Activated T-helper 1 cell treated with anti-CD3 and anti-CD28 coated beads, Interleukin-2, amount 50 U/mL, for 16 hours (primary cell): ENCODE results near the gene SAP25.
"Not testable (repeated sequence)": the region's sequence is repeated elsewhere in the genome, so short reads cannot be mapped to it uniquely, and the experiment has no call there.

Experiments used
- DNase-seq, 2 donors: peaks; one replicate each; pipeline ENCODE4 v3.0.0-alpha.2; 2020; ENCODE audit warnings: low read depth in 1 of 2, low spot score in 1 of 2

Gene SAP25

DNA sequence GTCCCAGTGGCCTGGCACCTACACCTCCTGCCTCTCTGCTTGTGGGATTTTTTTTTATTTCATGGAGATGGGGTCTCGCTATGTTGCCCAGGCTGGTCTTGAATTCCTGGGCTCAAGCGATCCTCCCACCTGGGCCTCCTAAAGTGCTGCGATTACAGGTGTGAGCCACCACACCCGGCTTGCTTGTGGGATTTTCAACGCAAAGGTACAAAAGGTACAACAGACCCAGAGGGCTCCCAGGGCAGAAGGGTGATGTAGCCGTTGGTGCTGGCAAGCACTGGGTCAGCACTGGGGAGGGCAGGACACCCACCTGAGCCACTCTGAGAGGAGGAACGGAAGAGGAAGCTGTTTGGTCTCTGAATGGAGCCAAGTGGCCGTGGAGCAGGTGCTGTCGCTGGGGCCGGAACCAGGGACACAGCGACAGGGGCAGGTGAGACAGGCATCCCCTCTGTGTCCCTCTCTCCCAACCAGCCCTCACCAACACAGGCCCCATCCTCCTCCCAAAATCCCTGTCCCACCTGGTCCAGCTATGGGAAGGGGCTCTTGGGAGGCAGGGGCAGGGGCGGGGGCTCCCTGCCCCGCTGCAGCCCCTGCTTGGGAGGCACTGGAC is 2.8 kb upstream of the SAP25 start:
- DNase-seq, result no peak

DNA sequence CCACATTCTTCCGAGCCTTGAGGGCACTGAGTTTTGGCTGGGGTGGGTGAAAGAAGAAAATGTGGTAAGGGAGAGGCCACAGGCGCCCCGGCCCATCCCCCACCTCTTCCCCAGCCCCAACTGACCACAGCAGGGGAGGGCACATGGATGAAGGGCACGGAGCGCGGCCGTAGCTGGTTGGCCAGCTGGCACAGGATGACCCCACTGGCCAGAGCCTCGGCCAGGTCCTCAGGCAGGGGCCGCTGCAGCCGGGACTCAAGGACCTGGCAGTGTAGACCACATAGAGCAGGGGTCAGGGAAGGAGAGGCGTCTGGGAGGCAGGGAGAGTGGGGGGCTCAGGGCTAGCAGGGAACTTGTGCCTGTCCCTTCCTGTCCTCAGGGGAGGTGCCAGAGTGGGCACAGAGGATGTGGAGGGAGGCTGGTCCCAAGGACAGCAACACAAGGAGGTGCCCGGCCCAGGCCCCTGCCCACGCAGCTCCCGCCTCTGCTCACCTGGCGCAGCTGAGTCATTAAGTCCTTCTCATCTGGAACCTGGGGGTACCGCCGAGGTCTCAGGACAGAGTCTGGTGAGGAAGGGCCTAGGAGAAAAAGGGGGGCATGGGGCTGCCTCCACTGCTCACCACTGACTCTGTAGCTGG is 2.2 kb upstream of the SAP25 start:
- DNase-seq, result no peak

DNA sequence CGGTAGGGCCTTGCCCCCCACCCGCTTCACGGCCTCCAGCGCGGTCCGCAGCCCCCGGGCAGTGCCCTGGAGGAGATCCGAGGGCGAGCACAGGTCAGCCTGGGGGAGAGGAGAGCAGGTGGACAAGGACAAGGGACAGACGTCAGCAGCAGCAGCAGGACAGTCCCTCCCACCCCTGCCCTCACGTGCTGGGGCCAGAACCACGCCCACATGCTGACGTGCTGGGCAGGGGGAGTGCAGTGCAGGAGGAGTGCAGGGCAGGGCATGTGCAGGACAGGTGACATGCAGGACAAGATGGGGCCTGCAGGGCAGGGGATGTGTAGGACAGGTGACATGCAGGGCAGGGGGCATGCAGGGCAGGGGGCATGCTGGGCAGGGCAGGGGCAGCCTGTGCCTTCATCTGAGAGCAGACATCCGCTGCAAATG is 1.5 kb upstream of the SAP25 start:
- DNase-seq, result no peak

DNA sequence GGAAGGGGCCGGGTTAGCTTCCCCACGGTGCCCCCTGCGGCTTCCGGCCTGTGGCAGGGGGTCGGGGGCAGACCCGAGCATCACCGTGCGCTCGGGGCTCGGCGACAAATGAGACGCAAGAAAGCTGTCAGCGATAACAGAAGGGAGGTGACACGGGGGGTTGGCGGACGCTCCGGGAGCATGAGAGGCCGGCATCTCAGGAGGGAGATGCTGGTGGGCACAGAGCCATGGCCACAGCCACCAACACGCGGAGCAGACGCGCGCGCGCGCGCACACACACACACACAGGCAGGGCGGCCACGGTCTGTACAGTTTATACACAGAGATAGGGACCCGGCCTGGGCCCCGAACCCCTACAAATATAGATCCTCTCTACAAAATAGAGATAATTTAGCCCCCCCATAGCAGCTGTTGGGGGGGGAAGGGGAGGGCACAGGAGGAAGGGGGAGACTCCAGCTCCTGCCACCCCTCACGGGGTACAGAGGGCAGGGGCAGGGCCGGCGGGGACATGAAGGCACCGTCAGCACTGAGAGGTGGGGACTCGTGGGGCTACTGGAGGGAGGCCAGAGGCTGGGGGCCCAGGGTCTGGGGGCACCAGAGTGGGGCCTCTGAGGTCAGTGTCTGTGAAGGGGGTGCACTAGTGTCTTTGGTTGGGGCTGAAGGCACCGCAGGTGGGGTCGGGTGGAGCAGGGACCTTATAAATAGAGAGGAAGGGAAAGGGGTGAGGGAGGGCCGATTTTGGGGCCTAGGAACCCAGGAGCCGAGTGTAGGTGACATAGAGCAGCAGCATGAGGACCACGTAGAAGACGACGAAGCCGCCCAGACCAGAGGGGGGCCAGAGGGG is 884 bp upstream of the SAP25 start:
- no peak for DNase-seq

DNA sequence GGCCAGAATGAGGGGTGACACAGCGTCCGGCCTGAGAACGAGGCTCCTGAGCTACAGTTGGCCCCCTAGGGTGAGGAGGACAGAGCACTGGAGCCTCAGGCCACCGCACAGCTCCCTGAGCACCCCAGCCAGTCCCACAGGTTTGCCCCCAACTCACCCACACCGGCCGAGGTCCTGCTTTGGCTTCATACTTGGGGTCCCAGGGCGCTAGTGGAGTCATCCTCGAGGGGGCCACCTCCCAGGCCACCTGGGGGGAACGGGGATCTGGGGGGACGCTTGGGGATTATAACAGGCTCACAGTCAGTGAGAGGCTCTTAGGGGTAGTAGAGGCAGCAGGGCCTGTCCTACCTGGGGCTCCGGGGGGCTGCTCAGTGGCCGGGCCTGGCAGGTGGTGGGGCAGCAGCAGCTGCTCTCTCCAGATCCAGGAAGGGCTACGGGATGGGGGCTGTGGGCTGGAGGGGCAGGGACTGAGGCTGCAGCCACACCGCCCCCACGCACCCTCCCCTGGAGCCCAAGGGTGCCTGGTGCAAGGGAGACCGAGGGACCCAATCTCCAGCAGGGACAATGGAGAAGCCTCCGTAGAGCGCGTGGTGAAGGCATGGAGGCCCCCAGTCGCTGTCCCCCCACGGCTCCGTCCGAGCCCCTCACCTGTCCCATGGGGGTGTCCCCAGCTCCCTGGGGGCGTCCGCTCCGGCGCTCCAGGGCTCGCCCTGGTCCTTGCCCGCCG is 588 bp downstream of the SAP25 start:
- no peak for DNase-seq

- no peak for DNase-seq
These were observed 1.3 kb downstream of the SAP25 start for GRCh38 chr7:100572281-100572948.

GRCh38 chr7:100571829-100572116 is 1.9 kb downstream of the SAP25 start:
- no peak for DNase-seq

GRCh38 chr7:100570954-100571828 is 2.5 kb downstream of the SAP25 start:
- no peak for DNase-seq

GRCh38 chr7:100568896-100569844 is 4.5 kb downstream of the SAP25 start:
- peak in 1 of 2 donors; percentile 32 for DNase-seq

- DNase-seq, result no peak
These were observed 5.4 kb downstream of the SAP25 start for GRCh38 chr7:100568176-100568895.

DNA sequence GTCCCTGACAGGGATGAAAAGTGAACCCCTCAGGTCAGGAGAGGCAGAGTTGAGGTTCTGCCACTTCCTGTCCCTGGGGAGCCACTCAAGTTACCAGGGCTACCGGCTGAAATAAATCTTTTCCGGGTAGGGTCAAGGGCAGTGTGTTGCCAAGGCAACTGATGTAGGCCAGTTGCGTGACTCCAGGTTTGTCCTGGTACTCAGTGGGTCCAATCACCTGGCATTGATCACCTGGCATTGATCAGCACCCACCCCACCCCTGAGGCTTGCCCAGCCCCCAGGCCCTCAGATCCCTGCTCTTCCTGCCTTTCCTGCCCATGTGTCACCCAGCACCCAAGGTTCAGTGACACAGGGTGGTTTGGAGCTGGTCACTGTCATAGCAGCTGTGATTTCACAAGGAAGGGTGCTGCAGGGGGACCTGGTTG is 5.9 kb downstream of the SAP25 start:
- no peak for DNase-seq

DNA sequence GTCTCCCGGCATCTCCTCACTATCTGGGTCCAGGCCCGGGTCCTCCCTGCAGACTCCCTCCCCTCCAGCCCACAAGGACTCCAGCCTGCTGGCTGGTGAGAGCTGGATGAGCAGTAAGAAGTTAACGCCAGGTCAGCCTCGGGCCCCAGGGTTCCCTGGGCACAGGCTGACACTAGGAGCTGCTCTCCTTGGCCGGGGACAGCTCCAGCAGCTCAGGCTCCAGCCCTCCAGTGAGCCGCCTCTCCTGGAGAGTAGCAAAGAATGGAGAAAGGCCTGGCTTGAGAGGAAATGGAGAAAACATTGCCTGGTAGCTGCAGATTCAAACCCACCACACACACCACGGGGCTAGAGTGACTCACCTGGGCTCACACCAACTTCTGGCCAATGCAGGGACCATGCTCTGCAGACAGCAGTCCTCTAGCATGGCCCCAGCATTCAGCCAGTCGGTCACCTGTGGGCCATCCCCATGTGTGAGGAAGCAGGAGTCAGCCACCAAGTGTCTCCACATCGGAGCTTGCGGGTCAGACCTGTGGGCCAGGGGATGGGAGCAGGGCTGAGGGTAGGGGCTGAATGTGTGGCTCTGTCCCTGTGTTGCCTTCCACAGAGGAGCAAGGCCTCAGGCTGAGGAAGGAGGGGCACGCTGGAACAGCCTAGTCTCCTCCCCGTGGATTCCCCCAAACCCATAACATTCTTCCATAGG is 6.5 kb downstream of the SAP25 start:
- no peak for DNase-seq

- no peak for DNase-seq
These were observed 7.6 kb downstream of the SAP25 start for GRCh38 chr7:100566018-100566531.

GRCh38 chr7:100565133-100565571 is 8.5 kb downstream of the SAP25 start:
- no peak for DNase-seq

DNA sequence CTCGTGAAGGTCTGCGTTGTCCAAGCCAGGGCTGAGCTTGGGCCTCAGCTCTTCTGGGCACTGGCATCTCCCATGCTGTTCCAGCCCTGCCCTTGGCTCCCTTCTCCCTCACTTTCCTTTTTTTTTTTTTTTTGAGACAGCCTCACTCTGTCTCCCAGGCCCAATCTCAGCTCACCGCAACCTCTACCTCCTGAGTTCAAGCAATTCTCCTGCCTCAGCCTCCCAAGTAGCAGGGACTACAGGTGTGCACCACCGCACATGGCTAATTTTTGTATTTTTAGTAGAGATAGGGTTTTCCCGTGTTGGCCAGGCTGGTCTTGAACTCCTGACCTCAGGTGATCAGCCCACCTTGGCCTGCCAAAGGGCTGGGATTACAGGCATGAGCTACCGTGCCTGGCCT is 9.3 kb downstream of the SAP25 start:
- DNase-seq, result not testable (repeated sequence)

- DNase-seq, result peak; percentile 68 to 84
These were observed 9.8 kb downstream of the SAP25 start for GRCh38 chr7:100563809-100564400.

GRCh38 chr7:100563100-100563564 is 10.6 kb downstream of the SAP25 start:
- no peak for DNase-seq
